A673 (cell line): Measurements from ENCODE around the gene C1orf198. TPM values are rescaled to one million over a fixed set of nuclear protein-coding genes. Genes with fewer than 3 reads are reported as not detected.

Experiments
- BruUV-seq: library from RNA; stranded (reverse); fragments of 400-500 nt; replicated peaks from 2 replicates; lab custom pipeline; 2021; lab: Mats Ljungman, UMichigan
- CTCF ChIA-PET: fragments of 300-600 bp; sonication (Branson Sonifier 250); formaldehyde crosslinking; loops from one replicate; lab custom pipeline; 2022; ENCODE audit warnings: antibody characterized with exemption; lab: Charles Lee
- POLR2A ChIA-PET: fragments of 300-600 bp; sonication (Branson Sonifier 250); formaldehyde crosslinking; loops from one replicate; lab custom pipeline; 2022; ENCODE audit warnings: antibody characterized with exemption; ENCODE audit not compliant: low non-redundant PET; lab: Charles Lee
- DNase-seq: peaks from one replicate; pipeline ENCODE4 v3.0.0-alpha.2; 2015; ENCODE audit warnings: low spot score
- H3K27ac ChIP-seq: fragments of 200-600 bp; sonication (generic); 2 replicates; pipeline ENCODE4 v1.5.1; 2016; ENCODE audit warnings: mixed run types, low read depth, mild to moderate bottlenecking, mixed read lengths, antibody characterized with exemption, low read length; ENCODE audit not compliant: poor library complexity, severe bottlenecking
- H3K27me3 ChIP-seq: fragments of 200-600 bp; sonication (generic); replicated peaks from 2 replicates; pipeline ENCODE4 v1.6.1; 2017; ENCODE audit warnings: mixed run types, low read depth, mild to moderate bottlenecking, mixed read lengths, antibody characterized with exemption, low read length; ENCODE audit not compliant: insufficient read depth, poor library complexity
- H3K36me3 ChIP-seq: fragments of 200-600 bp; sonication (generic); 2 replicates; pipeline ENCODE4 v1.6.1; 2016; ENCODE audit warnings: mixed run types, mild to moderate bottlenecking, mixed read lengths, antibody characterized with exemption, low read length; ENCODE audit not compliant: insufficient read depth, poor library complexity, severe bottlenecking
- H3K4me1 ChIP-seq: fragments of 200-600 bp; sonication (generic); 2 replicates; pipeline ENCODE4 v1.6.1; 2017; ENCODE audit warnings: mixed run types, mild to moderate bottlenecking, mixed read lengths, antibody characterized with exemption, low read length; ENCODE audit not compliant: insufficient read depth, poor library complexity, severe bottlenecking
- H3K4me3 ChIP-seq: fragments of 200-600 bp; sonication (generic); 2 replicates; pipeline ENCODE4 v1.5.1; 2016; ENCODE audit warnings: low read depth, mixed run types, mild to moderate bottlenecking, mixed read lengths, low read length; ENCODE audit not compliant: poor library complexity, severe bottlenecking
- H3K9me3 ChIP-seq: fragments of 200-600 bp; sonication (generic); 2 replicates; pipeline ENCODE4 v1.6.1; 2016; ENCODE audit warnings: mixed run types, low read depth, mild to moderate bottlenecking, mixed read lengths, antibody characterized with exemption, low read length; ENCODE audit not compliant: poor library complexity, severe bottlenecking
- EZH2 ChIP-seq: fragments of 200-600 bp; sonication (generic); IDR thresholded peaks from 2 replicates; pipeline ENCODE4 v1.6.1; 2017; ENCODE audit warnings: borderline replicate concordance, low read depth, mild to moderate bottlenecking, mixed read lengths, antibody characterized with exemption, low read length; ENCODE audit not compliant: poor library complexity, severe bottlenecking
- intact Hi-C: fragments of 100-400 bp; cut with micrococcal nuclease; formaldehyde crosslinking; loops from one replicate; pipeline ENCODE4 v1.10.0; 2022; ENCODE audit not compliant: unreplicated experiment
- total RNA-seq: library from RNA; stranded (reverse); gene quantifications from 2 replicates; pipeline ENCODE4 v1.2.3, GENCODE V29; 2021
- TF ChIP-seq, protein P1 (sequence below): fragments of 300-800, 200-600 bp; sonication (generic); conservative IDR thresholded peaks from 2 replicates; pipeline ENCODE4 v1.5.1; 2017; ENCODE audit warnings: low read depth, mild to moderate bottlenecking, antibody characterized with exemption, low read length, moderate library complexity, mixed read lengths

C1orf198 gene
- total RNA-seq, 1 experiment from 2014 or later, result 42.4 TPM

DNA sequence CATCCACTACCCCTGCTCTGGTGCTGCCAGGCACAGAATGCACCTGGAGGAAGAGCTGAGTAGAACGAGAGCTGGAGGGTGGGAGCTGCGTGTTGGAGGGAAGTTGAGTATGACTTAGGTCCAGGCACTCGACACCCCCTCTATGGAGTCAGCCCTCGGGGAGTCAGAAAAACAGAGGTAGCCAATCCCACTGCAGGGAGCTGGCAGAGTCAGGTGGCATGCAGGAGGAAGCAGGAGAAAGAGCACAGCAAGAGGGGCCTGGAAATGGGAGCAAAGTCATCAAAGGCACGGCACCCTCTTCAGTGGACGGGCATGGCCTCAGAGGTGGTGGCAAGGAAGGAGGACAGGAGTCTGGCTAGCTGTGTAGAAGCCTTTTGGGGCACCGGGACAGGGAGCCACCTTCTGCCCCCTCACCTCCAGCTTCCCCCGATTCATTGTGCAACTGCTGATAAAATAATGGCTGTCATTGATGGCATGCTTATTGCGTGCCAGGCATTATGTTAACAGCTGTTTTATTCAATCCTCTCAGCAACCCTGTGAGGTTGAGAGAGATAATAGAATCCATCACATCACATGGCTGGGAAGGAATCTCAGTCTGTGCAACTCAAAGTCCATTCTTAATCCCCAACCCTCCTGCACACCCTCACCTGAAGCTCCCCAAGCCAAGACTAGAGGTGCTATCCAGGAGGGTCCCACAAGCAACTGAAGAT, 42.0 kb downstream of the C1orf198 start:
- CTCF ChIA-PET, result no interaction called here
- Histone ChIP-seq H3K4me3 (no peak overlapping the region), H3K4me1 (no peaks in the 10 kb centered on the region), H3K27ac (no peak overlapping the region), H3K9me3 (no peaks in the 10 kb centered on the region), H3K36me3 (no peaks in the 10 kb centered on the region), H3K27me3 (no peaks in the 10 kb centered on the region)
- intact Hi-C loops, result no loop called here
- no TSS peak for BruUV-seq
- DNase-seq, result no peak
- POLR2A ChIA-PET, result no interaction called here
- TF ChIP-seq EZH2, result no peak
- TF ChIP-seq, protein P1, sequence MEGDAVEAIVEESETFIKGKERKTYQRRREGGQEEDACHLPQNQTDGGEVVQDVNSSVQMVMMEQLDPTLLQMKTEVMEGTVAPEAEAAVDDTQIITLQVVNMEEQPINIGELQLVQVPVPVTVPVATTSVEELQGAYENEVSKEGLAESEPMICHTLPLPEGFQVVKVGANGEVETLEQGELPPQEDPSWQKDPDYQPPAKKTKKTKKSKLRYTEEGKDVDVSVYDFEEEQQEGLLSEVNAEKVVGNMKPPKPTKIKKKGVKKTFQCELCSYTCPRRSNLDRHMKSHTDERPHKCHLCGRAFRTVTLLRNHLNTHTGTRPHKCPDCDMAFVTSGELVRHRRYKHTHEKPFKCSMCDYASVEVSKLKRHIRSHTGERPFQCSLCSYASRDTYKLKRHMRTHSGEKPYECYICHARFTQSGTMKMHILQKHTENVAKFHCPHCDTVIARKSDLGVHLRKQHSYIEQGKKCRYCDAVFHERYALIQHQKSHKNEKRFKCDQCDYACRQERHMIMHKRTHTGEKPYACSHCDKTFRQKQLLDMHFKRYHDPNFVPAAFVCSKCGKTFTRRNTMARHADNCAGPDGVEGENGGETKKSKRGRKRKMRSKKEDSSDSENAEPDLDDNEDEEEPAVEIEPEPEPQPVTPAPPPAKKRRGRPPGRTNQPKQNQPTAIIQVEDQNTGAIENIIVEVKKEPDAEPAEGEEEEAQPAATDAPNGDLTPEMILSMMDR, result no peak

DNA sequence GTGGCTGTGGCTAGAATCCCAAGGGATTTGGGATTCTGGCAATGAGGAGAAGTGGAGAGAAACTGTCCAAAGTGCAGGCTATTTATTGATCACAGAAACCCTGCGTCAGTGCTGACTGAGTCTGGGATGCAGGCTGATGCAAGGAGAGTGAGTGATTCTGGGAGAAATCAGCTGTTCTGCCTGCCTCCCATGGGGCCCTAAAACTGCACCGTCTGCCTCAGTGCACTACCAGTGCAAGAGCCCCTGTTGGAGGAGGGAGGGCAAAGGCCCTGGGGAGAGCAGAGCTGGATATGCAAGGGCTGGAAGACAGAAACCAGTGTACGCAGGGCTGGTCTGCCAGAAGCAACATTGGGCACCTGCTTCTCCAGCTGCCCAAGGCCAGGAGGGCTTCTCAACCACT, 42.6 kb downstream of the C1orf198 start:
- no peaks in the 10 kb centered on the region for H3K4me1 ChIP-seq
- no peak overlapping the region for H3K27ac ChIP-seq
- no peak for DNase-seq
- no TSS peak for BruUV-seq
- H3K27me3 ChIP-seq, result no peaks in the 10 kb centered on the region
- no peak for TF ChIP-seq EZH2
- TF ChIP-seq, protein P1, result no peak
- CTCF ChIA-PET, result no interaction called here
- POLR2A ChIA-PET, result no interaction called here
- no peaks in the 10 kb centered on the region for H3K9me3 ChIP-seq
- no peak overlapping the region for H3K4me3 ChIP-seq
- no peaks in the 10 kb centered on the region for H3K36me3 ChIP-seq
- intact Hi-C loops, result no loop called here

DNA sequence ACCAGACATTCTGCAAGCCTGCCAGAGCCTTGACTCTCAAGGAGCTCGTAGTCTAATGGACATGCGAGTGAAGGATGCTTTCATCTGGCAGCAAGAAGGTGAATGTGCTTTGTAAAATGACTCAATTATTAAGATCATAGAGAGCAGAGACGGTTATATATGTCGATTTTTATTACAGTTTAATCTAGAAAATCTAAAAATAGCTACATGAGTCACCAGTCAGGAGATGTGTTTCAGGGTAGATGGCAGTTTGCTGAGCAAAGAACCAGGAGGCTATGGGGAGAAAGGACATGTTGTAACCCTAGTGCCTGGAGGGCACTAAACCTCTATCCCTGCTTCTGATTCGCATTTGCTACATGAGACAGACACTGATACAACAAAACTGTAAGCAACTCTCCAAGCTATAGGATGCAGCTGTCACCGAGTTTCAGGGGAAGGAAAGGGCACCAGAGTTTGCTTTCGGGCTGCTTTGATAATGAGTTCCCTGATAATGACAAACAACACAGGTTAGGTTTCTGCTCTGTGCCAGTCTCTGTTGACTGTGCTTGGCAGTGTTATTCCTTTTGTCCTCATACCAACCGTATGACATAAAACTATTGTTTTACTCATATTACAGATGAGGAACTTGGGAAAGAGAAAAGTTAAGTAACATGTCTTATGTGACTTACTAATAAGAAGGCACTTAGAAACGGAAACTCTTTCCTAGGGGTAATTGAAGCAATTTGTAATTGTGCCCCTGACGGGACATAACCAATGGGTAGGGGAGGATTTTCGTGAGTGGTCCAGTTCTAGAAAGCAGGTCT, 43.2 kb downstream of the C1orf198 start:
- no TSS peak for BruUV-seq
- Histone ChIP-seq H3K27me3 (no peaks in the 10 kb centered on the region), H3K36me3 (no peaks in the 10 kb centered on the region), H3K27ac (no peak overlapping the region), H3K9me3 (no peaks in the 10 kb centered on the region), H3K4me1 (no peaks in the 10 kb centered on the region), H3K4me3 (no peak overlapping the region)
- ChIA-PET POLR2A (no interaction called here), CTCF (no interaction called here)
- no peak for DNase-seq
- TF ChIP-seq EZH2, result no peak
- TF ChIP-seq, protein P1, result no peak
- intact Hi-C loops, result no loop called here
